Subcutaneous adipose tissue (tissue), 4 donors: ENCODE data around the gene SFMBT2. TPM values are rescaled to one million over a fixed set of nuclear protein-coding genes. Genes with fewer than 3 reads are reported as not detected.

Experiments used
- CTCF ChIP-seq: fragments of 450-650 bp; IDR thresholded peaks from one replicate; pipeline ENCODE4 v1.5.1; 2016; ENCODE audit warnings: low read depth, mild to moderate bottlenecking, control low read depth, antibody characterized with exemption, moderate library complexity
- total RNA-seq, 4 donors: library from RNA; depleted of rRNA; stranded (reverse); fragments of >200 nt; gene quantifications; one replicate each; pipeline ENCODE4 v1.1.0, GENCODE V29; 2016

The SFMBT2 gene
- total RNA-seq, 4 donors from 2014 or later = 3.7 to 11.7 (median 7.0) TPM

GRCh38 chr10:7306616-7307015 is 104.2 kb downstream of the SFMBT2 start:
- no peak for TF ChIP-seq CTCF

GRCh38 chr10:7306147-7306546 is 104.7 kb downstream of the SFMBT2 start:
- TF ChIP-seq CTCF = no peak

GRCh38 chr10:7305053-7305452 is 105.8 kb downstream of the SFMBT2 start:
- TF ChIP-seq CTCF = no peak

GRCh38 chr10:7304110-7304509 is 106.7 kb downstream of the SFMBT2 start:
- no peak for TF ChIP-seq CTCF

DNA sequence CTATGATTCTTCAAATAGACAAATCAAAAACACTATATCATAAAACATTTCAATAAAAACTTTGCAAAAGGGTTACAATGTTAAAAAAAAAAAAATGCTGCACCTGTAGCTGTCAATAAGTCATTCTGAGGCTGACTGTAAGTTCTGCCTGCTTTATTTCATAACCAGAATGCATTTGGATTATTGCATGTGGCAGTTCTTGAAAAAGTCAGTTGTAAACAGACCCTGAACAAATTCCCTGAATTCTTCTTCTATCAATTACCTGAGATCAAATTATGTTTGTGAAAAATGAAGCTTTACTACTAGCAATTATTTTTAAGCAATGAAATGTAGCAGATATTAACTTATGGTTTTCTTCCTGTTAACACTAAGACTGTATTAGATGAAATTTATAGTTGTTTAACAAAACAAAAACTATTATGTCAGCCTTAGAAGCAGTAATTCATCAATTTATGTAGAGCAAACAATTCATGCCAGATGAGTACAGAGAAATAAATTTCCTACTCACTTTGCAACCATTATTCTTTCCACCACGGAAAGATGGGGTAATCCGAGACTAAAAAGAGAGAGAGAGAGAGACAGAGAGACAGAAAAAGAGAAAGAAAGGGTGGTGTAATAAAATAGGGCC is 107.8 kb downstream of the SFMBT2 start:
- TF ChIP-seq CTCF = no peak

GRCh38 chr10:7302392-7302906 is 108.4 kb downstream of the SFMBT2 start:
- no peak for TF ChIP-seq CTCF

DNA sequence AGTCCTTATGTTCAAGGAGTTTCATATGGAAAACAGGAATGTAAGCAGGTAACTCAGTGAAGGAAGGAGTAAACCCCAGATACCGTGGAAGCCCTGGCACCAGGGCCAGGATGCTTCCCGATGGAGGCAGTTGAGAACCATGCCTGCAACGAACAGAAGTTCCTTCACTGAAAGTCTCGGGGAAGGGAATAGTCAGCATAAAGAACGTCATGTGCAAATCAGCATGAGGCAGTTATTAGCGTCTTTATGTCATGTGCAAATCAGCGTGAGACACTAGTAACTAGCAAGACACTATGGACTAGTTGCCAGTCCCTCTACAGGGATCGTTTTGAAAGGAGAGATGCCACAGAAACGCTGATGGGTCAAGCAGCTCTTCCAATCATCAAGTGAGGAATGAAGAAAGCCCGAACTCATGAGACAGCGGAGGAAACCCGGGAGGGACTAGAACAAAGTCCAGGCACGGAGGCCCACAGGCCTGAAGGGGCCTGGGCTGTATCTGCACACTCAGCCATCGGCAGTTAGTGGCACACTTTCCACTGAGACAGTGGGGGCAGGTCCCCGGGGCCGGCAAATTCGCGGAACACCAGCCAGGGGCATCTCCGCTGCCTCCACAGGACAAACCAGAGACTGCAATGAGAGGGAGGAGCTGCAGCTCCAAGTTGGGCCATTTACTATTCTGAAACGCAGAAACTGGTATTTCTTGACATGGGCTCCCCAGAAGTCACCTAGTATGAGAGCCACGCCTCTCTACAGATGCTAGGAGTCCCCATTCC is 109.6 kb downstream of the SFMBT2 start:
- TF ChIP-seq CTCF = no peak
